ENCODE results near the gene STXBP3.

STXBP3 gene

DNA sequence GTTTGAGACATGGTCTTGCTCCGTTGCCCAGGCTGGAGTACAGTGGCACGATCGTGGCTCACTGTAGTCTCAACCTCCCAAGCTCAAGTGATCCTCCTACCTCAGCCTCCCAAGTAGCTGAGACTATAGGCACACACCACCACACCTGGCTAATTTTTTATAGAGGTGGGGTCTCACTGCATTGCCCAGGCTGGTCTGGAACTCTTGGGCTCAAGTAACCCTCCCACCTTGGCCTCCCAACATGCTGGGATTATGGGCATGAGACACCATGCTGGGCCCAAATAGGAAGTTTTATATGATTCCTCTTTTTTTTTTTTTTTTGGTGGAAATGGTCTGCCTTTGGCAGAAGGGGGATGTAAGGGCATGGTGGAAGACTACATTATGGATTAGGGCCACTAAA is 39.8 kb upstream of the STXBP3 start:
- H3K4me3 ChIP-seq (ENCODE audit: control insufficient read depth, low read depth, low read length): no peak overlapping the region
- TF ChIP-seq CTCF (conservative IDR thresholded peaks at IDR 0.05; ENCODE audit: control insufficient read depth, insufficient read depth, low read depth, low read length): no peak
- DNase-seq (ENCODE audit: low read depth): no peak

- H3K4me3 ChIP-seq (ENCODE audit: control insufficient read depth, low read depth, low read length): no peak overlapping the region
- peak; percentile 22 for TF ChIP-seq CTCF (conservative IDR thresholded peaks at IDR 0.05; ENCODE audit: control insufficient read depth, insufficient read depth, low read depth, low read length)
- DNase-seq (ENCODE audit: low read depth): peak; percentile 41
Measured at GRCh38 chr1:108708691-108709660, 37.5 kb upstream of the STXBP3 start.

GRCh38 chr1:108712606-108713150 is 33.8 kb upstream of the STXBP3 start, which contains the start of gene FNDC7:
Gene FNDC7, plus strand, starts transcription at chr1:108712908. Its CDS starts 26 bp downstream, at chr1:108712934.
- TF ChIP-seq CTCF (conservative IDR thresholded peaks at IDR 0.05; ENCODE audit: control insufficient read depth, insufficient read depth, low read depth, low read length): no peak

DNA sequence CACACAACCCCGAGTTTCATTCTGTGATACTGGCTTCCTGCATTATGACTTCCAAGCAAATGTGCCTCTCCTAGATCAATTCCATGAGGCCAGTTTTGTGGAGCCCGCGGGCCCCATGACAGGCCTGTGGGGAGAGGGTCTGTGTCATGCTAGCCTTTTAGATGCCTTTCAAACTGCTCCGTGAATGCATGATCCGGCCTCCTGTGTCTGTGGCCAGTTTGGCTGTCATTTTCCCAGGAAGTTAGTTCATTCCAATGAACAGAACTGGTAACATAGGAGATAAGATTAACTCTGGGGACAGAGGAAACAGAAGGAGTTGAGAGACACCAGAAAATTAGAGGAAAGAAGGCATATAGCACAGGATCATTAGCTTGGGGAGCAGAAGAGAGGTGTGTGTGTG is 30.5 kb upstream of the STXBP3 start:
- no peak for DNase-seq (ENCODE audit: low read depth)
- no peak for TF ChIP-seq CTCF (conservative IDR thresholded peaks at IDR 0.05; ENCODE audit: control insufficient read depth, insufficient read depth, low read depth, low read length)
- H3K4me3 ChIP-seq (ENCODE audit: control insufficient read depth, low read depth, low read length): no peak overlapping the region

More at GRCh38 chr1:108712606-108713150, 33.8 kb upstream of the STXBP3 start, which contains the start of gene FNDC7:
- no peak for DNase-seq (ENCODE audit: low read depth)
- H3K4me3 ChIP-seq (ENCODE audit: control insufficient read depth, low read depth, low read length): no peak within 1 kb of the TSS

GRCh38 chr1:108716437-108717230 is 29.8 kb upstream of the STXBP3 start:
- no peak overlapping the region for H3K4me3 ChIP-seq (ENCODE audit: control insufficient read depth, low read depth, low read length)
- DNase-seq (ENCODE audit: low read depth): no peak
- no peak for TF ChIP-seq CTCF (conservative IDR thresholded peaks at IDR 0.05; ENCODE audit: control insufficient read depth, insufficient read depth, low read depth, low read length)

- no peak for DNase-seq (ENCODE audit: low read depth)
- H3K4me3 ChIP-seq (ENCODE audit: control insufficient read depth, low read depth, low read length): no peak overlapping the region
- TF ChIP-seq CTCF (conservative IDR thresholded peaks at IDR 0.05; ENCODE audit: control insufficient read depth, insufficient read depth, low read depth, low read length): no peak
Measured at GRCh38 chr1:108717774-108718316, 28.6 kb upstream of the STXBP3 start.
